GM19395 (cell line): ENCODE results near the gene ZNF575.

Source experiments
- ATAC-seq: cut with Tn5 transposase; IDR thresholded peaks from one replicate; pipeline ENCODE4 v1.9.1; 2021; ENCODE audit warnings: mild to moderate bottlenecking, moderate library complexity; ENCODE audit not compliant: unreplicated experiment

The ZNF575 gene

GRCh38 chr19:43570174-43570791 is 37.3 kb downstream of the ZNF575 start:
- ATAC-seq: no peak

DNA sequence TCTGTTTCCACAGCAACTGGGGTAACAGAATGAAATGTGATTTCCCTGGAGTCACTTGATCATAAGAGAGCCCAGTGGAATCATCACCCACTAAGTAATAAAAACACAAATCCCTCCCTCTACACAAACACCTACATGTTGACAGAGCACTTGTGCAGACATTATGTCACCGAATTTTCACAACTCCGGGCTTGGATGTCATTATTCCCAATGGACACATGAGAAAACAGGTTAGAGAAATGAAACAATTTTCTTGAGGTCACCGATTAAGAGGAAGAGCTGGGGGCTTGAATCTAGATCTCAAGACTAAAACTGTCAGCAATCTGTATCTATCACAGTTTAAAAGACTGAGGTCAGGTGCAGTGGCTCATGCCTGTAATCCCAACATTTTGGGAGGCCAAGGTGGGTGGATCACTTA is 39.2 kb downstream of the ZNF575 start:
- no peak for ATAC-seq

- ATAC-seq: no peak
Measured at GRCh38 chr19:43574424-43575155, 41.6 kb downstream of the ZNF575 start.

- ATAC-seq: peak; percentile 92
Measured at GRCh38 chr19:43575156-43575950, 42.4 kb downstream of the ZNF575 start, which contains the start of the genes PINLYP and XRCC1. TSS of gene PINLYP (plus strand) at chr19:43575801. CDS start at chr19:43577192, 1,391 bp downstream. TSS of gene XRCC1 (minus strand) at chr19:43575527. CDS start at chr19:43575458, 69 bp downstream.

GRCh38 chr19:43575955-43576878 is 43.2 kb downstream of the ZNF575 start:
- no peak for ATAC-seq

GRCh38 chr19:43578787-43579186 is 45.8 kb downstream of the ZNF575 start:
- ATAC-seq: no peak

DNA sequence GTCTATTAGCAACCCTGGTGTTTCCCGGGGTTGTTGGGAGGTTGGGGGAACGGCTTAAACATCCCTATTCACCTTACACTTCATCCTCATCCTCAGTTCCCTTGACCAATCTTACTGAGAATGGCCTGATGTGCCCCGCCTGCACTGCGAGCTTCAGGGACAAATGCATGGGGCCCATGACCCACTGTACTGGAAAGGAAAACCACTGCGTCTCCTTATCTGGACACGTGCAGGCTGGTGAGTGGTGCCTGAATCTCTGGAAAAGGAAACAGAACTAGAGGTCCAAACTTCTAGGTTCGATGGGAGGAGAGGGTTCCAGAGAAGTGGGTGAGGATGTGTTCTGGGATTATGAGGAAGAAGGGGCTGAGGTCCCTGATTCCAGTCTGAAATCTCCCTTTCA is 48.5 kb downstream of the ZNF575 start:
- no peak for ATAC-seq

GRCh38 chr19:43582495-43582894 is 49.5 kb downstream of the ZNF575 start:
- ATAC-seq: no peak

DNA sequence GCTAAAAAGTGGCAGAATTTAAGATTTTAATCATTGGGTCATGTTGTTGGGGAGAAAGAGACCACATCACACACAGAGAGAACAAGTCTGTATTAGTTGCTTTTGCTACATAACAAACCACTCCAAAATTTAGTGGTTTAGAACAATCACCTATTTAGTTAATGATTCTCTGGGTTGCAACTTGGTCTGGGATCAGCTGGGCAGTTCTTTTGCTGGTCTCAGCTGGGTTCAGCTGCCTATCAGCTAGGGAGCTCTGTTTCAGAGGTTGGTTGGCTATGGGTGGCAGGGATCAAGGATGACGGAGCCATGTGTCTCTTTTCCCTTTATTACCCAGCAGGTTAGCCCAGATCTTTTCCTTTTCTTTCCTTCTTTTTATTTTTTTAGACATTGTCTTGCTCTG is 51.5 kb downstream of the ZNF575 start:
- no peak for ATAC-seq
